GM18520 (cell line): ENCODE data around the gene CDHR1.
"Not testable (repeated sequence)": the region's sequence is repeated elsewhere in the genome, so short reads cannot be mapped to it uniquely, and the experiment has no call there.

Source experiments
- ATAC-seq: cut with Tn5 transposase; IDR thresholded peaks from one replicate; pipeline ENCODE4 v1.9.1; 2021; ENCODE audit not compliant: unreplicated experiment

Gene CDHR1

DNA sequence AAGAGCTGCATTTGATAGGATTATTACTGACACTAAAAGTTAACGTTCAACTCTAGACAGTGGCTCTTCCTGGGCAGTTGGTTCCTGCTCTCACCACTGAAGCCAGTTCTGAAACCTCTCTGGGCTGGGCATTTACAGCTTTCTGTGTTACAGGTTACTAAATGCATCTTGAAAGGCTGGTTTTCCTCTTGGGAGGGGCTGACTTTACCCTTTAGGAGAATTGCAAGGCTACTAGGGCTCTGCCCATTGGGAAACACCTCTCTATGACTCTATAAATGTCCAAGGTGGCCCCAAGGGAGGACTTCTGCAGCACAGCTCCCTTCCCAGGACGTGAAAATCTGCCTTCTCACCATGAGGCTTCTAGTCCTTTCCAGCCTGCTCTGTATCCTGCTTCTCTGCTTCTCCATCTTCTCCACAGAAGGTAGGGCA is 20.8 kb upstream of the CDHR1 start, which contains the start of gene GPR15LG:
TSS of gene GPR15LG (plus strand) at position 301 of the 429 bp plus-strand sequence. CDS start at position 352, 51 bp downstream.
- ATAC-seq: no peak

GRCh38 chr10:84175436-84175835 is 18.9 kb upstream of the CDHR1 start:
- no peak for ATAC-seq

GRCh38 chr10:84176351-84176750 is 18.0 kb upstream of the CDHR1 start:
- no peak for ATAC-seq

DNA sequence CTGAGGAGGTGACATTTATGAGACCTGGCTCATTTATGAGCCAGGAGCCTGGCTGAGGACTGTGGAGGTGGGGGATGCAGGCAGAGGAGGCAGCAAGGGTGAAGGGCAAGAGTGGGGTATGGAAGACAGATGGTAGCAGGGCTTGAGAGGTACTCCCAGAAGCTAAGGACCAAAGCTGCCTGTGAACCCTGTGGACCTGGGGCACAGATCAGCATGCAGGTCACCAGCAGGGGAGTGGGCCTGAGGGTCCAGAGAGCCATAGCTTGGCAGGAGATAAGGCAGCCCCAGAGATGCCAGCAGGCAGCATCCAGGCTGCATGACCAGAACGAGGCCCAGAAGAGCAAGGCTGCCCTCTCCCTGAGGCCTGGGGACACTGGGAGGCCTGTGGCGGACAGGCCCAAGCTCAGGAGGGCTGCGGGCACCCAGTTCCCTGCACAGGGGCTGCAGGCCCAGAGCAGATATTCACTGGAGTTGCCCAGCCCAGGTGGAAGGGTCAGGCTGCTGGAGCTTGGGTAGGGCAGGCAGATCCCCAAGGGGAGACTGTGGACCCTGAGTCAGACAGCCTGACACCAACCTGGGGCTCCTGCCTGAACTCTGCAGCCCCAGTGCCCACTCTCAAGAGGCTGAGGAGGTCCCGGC is 17.4 kb upstream of the CDHR1 start:
- ATAC-seq: no peak

DNA sequence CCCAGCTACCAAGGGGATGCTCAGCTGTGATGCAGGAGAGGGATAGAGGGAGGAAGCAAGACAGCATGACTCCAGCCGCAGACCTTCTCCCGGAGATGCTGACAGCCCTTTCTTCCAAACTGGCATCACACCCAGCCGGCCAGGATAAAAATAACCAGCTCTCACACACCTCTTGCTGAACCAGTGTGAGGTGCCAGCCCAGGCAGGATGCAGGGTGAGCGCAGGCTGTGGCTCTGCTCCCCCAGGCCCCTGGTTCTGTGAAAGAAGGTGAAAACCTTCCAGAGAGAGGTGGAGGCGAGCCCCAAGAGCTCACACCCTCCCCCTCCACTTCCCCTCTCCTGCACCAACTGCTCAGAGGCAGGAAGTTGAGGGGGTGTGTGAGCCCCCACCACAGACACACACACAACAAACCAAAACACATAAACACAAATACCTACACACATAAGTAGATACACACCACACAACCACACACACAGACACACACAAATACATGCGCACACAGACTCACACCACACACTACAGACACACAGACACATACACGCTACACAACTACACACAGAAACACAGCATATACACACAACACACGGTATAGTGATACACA is 16.7 kb upstream of the CDHR1 start:
- peak; percentile 36 for ATAC-seq

DNA sequence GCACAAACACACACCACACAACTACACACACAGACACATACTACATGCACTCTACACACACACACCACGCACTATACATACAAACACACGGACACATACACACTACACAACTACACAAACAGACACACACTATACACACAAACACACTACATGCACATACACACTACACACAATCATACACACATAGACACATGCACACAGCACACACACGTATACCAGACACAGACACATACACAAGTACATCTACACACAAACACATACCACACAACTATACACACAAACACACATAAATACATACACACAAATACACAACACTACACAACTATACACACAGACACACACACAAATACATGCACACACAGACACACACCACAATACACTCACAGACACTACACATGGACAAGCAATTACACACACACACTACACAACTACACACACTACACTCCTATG is 16.2 kb upstream of the CDHR1 start:
- ATAC-seq: no peak

DNA sequence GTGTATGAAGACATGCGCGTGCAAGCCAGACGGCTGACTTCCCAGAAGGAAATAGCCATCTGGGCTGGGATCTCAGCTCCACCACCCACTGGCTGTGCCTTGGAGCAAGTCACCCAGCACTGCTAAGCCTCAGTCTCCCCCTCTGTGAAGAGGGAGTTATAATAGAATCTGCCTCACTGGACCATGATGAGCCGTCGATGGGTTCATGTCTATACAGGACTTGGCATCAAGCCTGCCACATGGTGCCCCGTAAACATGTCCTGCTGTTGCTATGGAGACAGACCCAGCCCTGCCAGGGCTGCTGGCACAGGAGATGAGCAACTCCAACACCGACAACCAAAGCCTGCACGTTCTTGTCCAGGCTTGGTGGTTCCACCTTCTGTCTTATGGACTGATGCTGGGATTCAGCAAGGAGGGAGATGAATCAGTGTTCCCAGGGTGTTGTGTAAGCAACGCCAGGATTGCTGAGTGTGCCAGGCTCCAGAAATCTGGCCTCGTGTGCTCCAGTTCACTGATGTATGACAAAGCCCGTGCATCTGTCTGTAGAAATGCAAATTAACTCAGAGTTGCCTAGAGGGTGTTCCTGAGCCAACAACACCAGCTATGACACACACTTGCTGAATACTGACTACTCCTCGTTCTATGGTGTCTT is 15.2 kb upstream of the CDHR1 start:
- ATAC-seq: peak; percentile 84

DNA sequence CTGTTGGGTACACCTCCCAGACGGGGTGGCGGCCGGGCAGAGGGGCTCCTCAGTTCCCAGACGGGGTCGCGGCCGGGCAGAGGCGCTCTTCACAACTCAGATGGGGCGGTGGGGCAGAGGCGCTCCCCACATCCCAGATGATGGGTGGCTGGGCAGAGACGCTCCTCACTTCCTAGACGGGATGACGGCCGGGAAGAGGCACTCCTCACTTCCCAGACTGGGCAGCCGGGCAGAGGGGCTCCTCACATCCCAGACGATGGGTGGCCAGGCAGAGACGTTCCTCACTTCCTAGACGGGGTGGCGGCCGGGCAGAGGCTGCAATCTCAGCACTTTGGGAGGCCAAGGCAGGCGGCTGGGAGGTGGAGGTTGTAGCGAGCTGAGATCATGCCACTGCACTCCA is 14.0 kb upstream of the CDHR1 start:
- ATAC-seq: not testable (repeated sequence)

DNA sequence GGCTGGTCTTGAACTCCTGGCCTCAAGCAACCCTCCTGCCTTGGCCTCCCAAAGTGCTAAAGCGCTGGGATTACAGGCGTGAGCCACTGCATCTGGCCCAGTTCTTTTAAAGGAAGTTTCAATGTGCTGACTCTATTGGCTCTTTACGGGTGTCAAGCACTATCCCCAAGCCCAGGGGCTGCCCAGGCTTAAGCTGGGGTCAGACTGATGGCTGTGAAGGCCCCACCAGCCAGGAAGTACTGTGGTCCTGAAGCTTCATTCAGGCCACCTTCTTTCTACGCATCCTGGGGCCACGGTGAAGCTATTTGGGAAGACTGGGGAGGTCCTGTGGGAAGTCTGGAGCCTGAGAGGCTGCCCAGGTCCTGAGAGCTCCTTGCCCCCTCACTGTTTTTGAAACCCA is 12.7 kb upstream of the CDHR1 start:
- no peak for ATAC-seq

DNA sequence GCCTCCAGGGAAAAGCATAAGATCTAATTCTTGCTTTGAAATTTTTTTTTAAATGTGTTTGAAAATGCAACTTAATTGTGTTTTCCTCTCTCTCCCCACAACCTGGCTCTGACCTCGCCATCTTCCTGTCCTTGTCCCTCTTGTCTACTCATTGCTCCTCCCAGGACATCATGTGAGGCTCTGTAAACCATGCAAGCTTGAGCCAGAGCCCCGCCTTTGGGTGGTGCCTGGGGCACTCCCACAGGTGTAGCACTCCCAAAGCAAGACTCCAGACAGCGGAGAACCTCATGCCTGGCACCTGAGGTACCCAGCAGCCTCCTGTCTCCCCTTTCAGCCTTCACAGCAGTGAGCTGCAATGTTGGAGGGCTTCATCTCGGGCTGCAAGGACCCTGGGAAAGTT is 9.8 kb upstream of the CDHR1 start:
- ATAC-seq: no peak

DNA sequence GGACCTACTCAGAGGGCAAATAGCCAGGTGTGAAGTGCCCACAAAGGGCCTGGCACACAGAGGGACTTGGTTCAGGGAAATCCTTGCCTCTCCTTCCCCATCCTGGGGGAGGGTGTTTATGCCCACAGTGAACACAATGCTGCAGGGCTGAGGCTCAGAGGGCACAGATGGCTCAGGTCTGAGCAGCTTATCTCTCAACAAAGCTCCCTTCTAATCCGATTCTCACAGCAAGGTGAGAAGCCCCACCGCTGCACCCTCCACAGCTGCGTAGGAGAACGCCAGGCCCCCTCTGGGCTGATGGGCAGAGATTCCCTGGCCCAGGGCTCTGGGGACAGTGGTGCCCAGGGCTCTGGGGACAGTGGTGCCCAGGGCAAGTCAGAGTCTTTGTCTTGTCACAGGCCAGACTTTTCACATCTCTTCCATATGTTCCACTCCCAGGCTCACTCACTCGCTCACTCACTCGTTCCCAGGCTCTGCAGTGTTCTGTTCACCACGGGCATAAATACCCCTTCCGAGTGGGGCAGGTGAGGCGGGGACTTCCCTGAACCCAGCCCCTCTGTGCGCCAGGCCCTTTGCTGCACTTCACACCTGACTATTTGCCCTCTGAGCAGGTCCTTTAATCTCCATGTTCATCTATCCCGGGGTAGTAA is 8.7 kb upstream of the CDHR1 start:
- ATAC-seq: no peak

- no peak for ATAC-seq
Observed at GRCh38 chr10:84188815-84189214, 5.5 kb upstream of the CDHR1 start.

DNA sequence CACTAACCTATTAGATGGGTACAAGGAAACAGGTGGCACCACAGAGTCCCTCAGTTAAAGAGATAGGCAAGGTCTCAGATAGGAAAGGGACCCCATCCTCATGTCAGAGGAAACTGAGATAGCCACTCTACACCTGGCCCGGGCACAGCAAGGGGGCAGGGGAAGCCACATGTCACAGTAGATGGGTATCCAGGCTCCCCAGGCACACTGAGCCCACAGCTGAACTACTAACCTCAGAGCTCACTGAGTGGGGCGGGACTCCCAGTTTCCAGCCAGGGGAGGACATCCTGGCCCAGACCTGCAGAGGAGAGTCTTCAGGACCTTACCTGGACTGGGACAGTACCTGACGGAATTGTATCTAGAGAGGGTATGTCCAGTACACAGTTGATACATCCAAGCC is 3.7 kb upstream of the CDHR1 start:
- ATAC-seq: no peak

GRCh38 chr10:84191106-84191505 is 3.2 kb upstream of the CDHR1 start:
- ATAC-seq: no peak

DNA sequence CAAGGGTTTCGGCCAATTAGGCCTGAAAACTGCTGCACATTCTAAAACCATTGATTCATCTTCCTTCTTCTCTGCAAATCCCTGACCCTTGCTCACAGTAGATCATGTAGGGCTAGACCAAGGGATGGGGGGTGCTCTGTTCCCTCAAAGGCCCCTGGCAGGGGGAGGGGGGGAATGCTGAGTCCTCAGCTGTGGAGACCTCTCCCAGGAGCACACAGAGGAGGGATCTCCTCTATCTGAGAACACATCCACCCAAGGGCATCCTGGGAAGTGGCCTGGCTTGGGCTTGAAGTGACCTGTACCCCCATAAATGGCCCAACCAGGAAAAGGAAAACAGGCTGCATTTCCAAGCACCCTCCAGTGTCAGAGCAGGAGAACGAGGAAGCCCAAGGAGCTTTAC is 1.0 kb upstream of the CDHR1 start:
- ATAC-seq: no peak

GRCh38 chr10:84193846-84194423 is 402 bp upstream of the CDHR1 start:
- ATAC-seq: no peak

- ATAC-seq: no peak
Observed at GRCh38 chr10:84195044-84195830, 900 bp downstream of the CDHR1 start.

DNA sequence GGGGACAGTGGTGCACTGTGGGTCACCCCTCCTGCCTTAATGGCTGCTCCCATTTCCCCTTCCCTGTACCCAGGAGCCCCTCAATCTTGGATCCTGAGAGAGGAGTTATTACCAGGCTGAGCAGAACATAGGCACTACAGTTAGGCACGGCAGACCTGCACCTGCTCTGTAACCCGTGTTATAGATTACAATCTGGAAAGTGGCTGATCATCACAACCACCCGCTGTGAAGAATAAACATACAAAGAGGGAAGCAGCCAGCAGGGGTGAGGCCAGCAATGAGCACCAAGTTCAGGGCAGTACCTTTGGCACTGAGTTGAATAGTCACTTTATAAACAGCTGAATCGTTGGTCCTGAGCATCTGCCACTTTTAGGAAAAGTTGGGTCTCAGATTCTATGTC is 1.7 kb downstream of the CDHR1 start:
- ATAC-seq: no peak

- ATAC-seq: no peak
Observed at GRCh38 chr10:84196941-84197340, 2.6 kb downstream of the CDHR1 start.

DNA sequence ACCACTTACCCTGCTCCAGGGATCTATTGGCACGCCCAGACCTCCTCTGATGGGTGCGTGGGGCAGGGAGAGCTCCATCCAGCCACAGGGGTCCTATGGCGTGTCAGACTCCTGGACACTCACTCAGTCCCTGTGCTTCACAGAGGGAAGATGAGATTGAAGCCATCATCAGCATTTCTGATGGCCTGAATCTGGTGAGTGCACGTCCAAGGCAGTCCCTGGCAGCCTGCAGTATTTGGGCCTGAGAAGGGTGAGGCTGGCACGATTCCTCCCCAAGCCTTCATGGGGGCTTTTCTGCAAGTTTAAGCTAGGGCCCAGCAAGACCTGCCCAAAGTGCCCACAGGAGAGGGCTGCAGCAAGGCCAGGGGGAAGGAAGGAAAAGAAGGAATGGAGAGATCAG is 3.3 kb downstream of the CDHR1 start:
- ATAC-seq: no peak
